K562 (cell line): ENCODE results near the gene EML1. TPM values are rescaled to one million over a fixed set of nuclear protein-coding genes. Genes with fewer than 3 reads are reported as not detected.

Experiments used
- ATAC-seq: fragments of 200-7000 bp; cut with Tn5 transposase; 3 replicates; pipeline ENCODE4 v1.9.1; 2020; ENCODE audit warnings: moderate library complexity
- BruUV-seq: library from RNA; stranded (reverse); fragments of 400-500 nt; replicated peaks from 2 replicates; lab custom pipeline; 2021; lab: Mats Ljungman, UMichigan
- CTCF ChIA-PET: fragments of 300-600 bp; formaldehyde crosslinking; extraction: SDS; loops from one replicate; lab custom pipeline; 2021; ENCODE audit warnings: low intra/inter-chr PET ratio; lab: Yijun Ruan, JAX
- POLR2A ChIA-PET: fragments of 300-600, 350-650 bp; sonication (Branson Sonifier 250); formaldehyde crosslinking; extraction: SDS; loops from one replicate; lab custom pipeline; 2021; ENCODE audit warnings: antibody characterized with exemption, inconsistent platforms; lab: Yijun Ruan, JAX
- DNase-seq, 4 experiments: peaks; one replicate each; pipeline versions ENCODE4 v3.0.0 to v3.0.0-alpha.2; 2011 to 2018; ENCODE audit warnings: low spot score in 3 of 4, mixed read lengths in 3 of 4; ENCODE audit errors: extremely low read depth in 1 of 4
- FAIRE-seq: peaks from 2 replicates; lab custom pipeline; 2011; peaks lifted over from hg19 to GRCh38; lab: Jason Lieb, UNC
- H2AFZ ChIP-seq: 2 replicates; pipeline ENCODE4 v1.6.0; 2011; ENCODE audit warnings: low read depth, low read length, control low read depth, inconsistent platforms
- H3K27ac ChIP-seq: fragments of 200-600 bp; 3 replicates; pipeline ENCODE4 v1.8.0; 2011; ENCODE audit warnings: low read depth, mild to moderate bottlenecking, control low read depth, inconsistent platforms, low read length, moderate library complexity, mixed read lengths; ENCODE audit errors: extremely low read depth
- H3K27me3 ChIP-seq, 2 experiments: fragments of 300-600 bp in 1 of 2; 2 replicates in 1 of 2; 3 replicates in 1 of 2; pipeline versions ENCODE4 v1.6.0 to v1.8.0; 2011; ENCODE audit warnings: inconsistent platforms in 2 of 2, low read length in 2 of 2, mild to moderate bottlenecking in 1 of 2, mixed read lengths in 1 of 2, moderate library complexity in 1 of 2; ENCODE audit not compliant: control insufficient read depth in 2 of 2, insufficient read depth in 2 of 2
- H3K36me3 ChIP-seq: fragments of 300-600 bp; 3 replicates; pipeline ENCODE4 v1.8.0; 2011; ENCODE audit warnings: mild to moderate bottlenecking, low read length, inconsistent platforms; ENCODE audit not compliant: control insufficient read depth, insufficient read depth
- H3K4me1 ChIP-seq, 2 experiments: fragments of 200-600 bp in 1 of 2; replicated peaks in 1 of 2; 2 replicates in 1 of 2; 3 replicates in 1 of 2; pipeline versions ENCODE4 v1.5.1 to v1.8.0; 2011; ENCODE audit warnings: inconsistent platforms in 2 of 2, low read length in 2 of 2, mild to moderate bottlenecking in 1 of 2, mixed read lengths in 1 of 2, moderate library complexity in 1 of 2; ENCODE audit not compliant: control insufficient read depth in 2 of 2, insufficient read depth in 2 of 2
- H3K4me2 ChIP-seq: 2 replicates; pipeline ENCODE4 v1.6.1; 2011; ENCODE audit warnings: low read length, control low read depth, inconsistent platforms, mixed read lengths; ENCODE audit not compliant: insufficient read depth
- H3K4me3 ChIP-seq: fragments of 200-600 bp; sonication (generic), shearing (Covaris generic); 2 replicates; pipeline ENCODE4 v1.5.1; 2016; ENCODE audit warnings: control low read depth, inconsistent platforms
- H3K79me2 ChIP-seq: fragments of 200-600 bp; 3 replicates; pipeline ENCODE4 v1.8.0; 2011; ENCODE audit warnings: low read length, inconsistent platforms; ENCODE audit not compliant: control insufficient read depth, insufficient read depth
- H3K9ac ChIP-seq, 2 experiments: 2 replicates each; pipeline versions ENCODE4 v1.6.0 to v1.6.1; 2011; ENCODE audit warnings: low read depth in 2 of 2, low read length in 2 of 2, control low read depth in 1 of 2, inconsistent platforms in 1 of 2, mild to moderate bottlenecking in 1 of 2, mixed read lengths in 1 of 2; ENCODE audit not compliant: insufficient read depth in 1 of 2
- H3K9me1 ChIP-seq: one replicate; pipeline ENCODE4 v1.6.0; 2011; ENCODE audit warnings: inconsistent platforms, mild to moderate bottlenecking, low read length, moderate library complexity; ENCODE audit not compliant: control insufficient read depth, insufficient read depth
- H3K9me3 ChIP-seq: replicated peaks from 2 replicates; pipeline ENCODE4 v1.5.1; 2011; ENCODE audit warnings: low read depth, low read length, inconsistent platforms; ENCODE audit not compliant: control insufficient read depth, insufficient read depth
- H4K20me1 ChIP-seq: replicated peaks from 2 replicates; pipeline ENCODE4 v1.6.1; 2011; ENCODE audit warnings: low read length, inconsistent platforms, mixed read lengths; ENCODE audit not compliant: control insufficient read depth, insufficient read depth
- POLR2B ChIP-seq: fragments of 450-650 bp; IDR thresholded peaks from 2 replicates; pipeline ENCODE4 v1.6.1; 2018; ENCODE audit warnings: low read depth; ENCODE audit not compliant: partially characterized antibody
- ZNF79 ChIP-seq: fragments of 250-450 bp; sonication (Bioruptor Pico); IDR thresholded peaks from 2 replicates; pipeline ENCODE4 v1.4.0; 2020; ENCODE audit warnings: low read depth, mild to moderate bottlenecking, moderate library complexity
- WGBS: fragments of 100-300 bp; shearing (Covaris generic); methylation state at CpG from one replicate; pipeline ENCODE4 v1.1.6; 2016; ENCODE audit warnings: low coverage, mixed read lengths; ENCODE audit not compliant: insufficient coverage; ENCODE audit errors: missing lambda C conversion rate; 5-methylcytosine and 5-hydroxymethylcytosine counted together
- in situ Hi-C: fragments of 300-500 bp; cut with MboI; formaldehyde crosslinking; loops from 4 replicates; pipeline ENCODE4 v1.15.0; 2018; ENCODE audit warnings: inconsistent platforms, mixed read lengths
- intact Hi-C: fragments of 100-400 bp; cut with micrococcal nuclease; formaldehyde crosslinking; loops from 2 replicates; pipeline ENCODE4 v1.14.2; 2022
- polyA plus RNA-seq, 8 experiments: library from polyadenylated mRNA; depleted of rRNA in 4 of 8; stranded (reverse) in 5 of 8; unstranded in 3 of 8; fragments of >200 nt; fragmentation: Nextera tagmentation in 2 of 8; fragmentation: Illumina TruSeq in 1 of 8; extraction: Ambion mirVana in 2 of 8; extraction: Trizol in 1 of 8; gene quantifications; 2 replicates each; pipeline versions ENCODE4 v1.2.1 to v1.2.3, GENCODE V29; 2011 to 2014; ENCODE audit warnings: inconsistent platforms in 1 of 8, missing spikeins in 1 of 8
- total RNA-seq, 7 experiments: library from RNA; depleted of rRNA in 6 of 7; stranded (reverse); fragments of >200 nt in 6 of 7; fragmentation: Illumina TruSeq in 2 of 7; extraction: Trizol in 2 of 7; gene quantifications; 2 replicates each; pipeline versions ENCODE4 v1.2.1 to v1.2.3, GENCODE V29; 2011 to 2021; ENCODE audit warnings: low replicate concordance in 1 of 7
- TF ChIP-seq, protein P1 (sequence below): fragments of 450-650 bp; IDR thresholded peaks from 2 replicates; pipeline ENCODE4 v1.6.1; 2018; ENCODE audit not compliant: partially characterized antibody

The EML1 gene
- total and polyA plus RNA-seq, 9 of the 15 experiments (the other 6 are each of a cell fraction or from before 2014, with no cell fraction given) = 0.01 to 0.35 (median 0.07) TPM; not detected in 2

GRCh38 chr14:99876406-99876805 lies 83.2 kb downstream of the EML1 start:
- ATAC-seq (no peak), FAIRE-seq (no peak)
- Histone ChIP-seq H3K4me2 (no peak overlapping the region), H3K4me1 (no peaks in the 10 kb centered on the region), H4K20me1 (no peaks in the 10 kb centered on the region), H2AFZ (no peak overlapping the region), H3K9me3 (no peaks in the 10 kb centered on the region), H3K9me1 (no peaks in the 10 kb centered on the region), H3K4me3 (no peak overlapping the region), H3K9ac (no peak overlapping the region), H3K27me3 (peaks cover 14 to 48% of the 10 kb centered on the region in 2 experiments; a peak in 3 of 5 replicates)
- ChIA-PET POLR2A (interaction anchor here (0.6 kb wide), 1 partner anchor 754 kb away, joined by 3 read pairs; no protein-coding TSS in a partner anchor), CTCF (no interaction called here)
- in situ Hi-C loops (loop anchor here (25.0 kb wide), 1 partner anchor 489 kb away; no protein-coding TSS in a partner anchor), intact Hi-C loops (loop anchor here (10.0 kb wide), 1 partner anchor 82 kb away; the partner anchor contains the start of gene EML1)
- WGBS = 2% methylated on average over 7 of the region's 9 CpGs
- TF ChIP-seq POLR2B (no peak), ZNF79 (CRISPR knock-in tag) (no peak)
- TF ChIP-seq, protein P1, sequence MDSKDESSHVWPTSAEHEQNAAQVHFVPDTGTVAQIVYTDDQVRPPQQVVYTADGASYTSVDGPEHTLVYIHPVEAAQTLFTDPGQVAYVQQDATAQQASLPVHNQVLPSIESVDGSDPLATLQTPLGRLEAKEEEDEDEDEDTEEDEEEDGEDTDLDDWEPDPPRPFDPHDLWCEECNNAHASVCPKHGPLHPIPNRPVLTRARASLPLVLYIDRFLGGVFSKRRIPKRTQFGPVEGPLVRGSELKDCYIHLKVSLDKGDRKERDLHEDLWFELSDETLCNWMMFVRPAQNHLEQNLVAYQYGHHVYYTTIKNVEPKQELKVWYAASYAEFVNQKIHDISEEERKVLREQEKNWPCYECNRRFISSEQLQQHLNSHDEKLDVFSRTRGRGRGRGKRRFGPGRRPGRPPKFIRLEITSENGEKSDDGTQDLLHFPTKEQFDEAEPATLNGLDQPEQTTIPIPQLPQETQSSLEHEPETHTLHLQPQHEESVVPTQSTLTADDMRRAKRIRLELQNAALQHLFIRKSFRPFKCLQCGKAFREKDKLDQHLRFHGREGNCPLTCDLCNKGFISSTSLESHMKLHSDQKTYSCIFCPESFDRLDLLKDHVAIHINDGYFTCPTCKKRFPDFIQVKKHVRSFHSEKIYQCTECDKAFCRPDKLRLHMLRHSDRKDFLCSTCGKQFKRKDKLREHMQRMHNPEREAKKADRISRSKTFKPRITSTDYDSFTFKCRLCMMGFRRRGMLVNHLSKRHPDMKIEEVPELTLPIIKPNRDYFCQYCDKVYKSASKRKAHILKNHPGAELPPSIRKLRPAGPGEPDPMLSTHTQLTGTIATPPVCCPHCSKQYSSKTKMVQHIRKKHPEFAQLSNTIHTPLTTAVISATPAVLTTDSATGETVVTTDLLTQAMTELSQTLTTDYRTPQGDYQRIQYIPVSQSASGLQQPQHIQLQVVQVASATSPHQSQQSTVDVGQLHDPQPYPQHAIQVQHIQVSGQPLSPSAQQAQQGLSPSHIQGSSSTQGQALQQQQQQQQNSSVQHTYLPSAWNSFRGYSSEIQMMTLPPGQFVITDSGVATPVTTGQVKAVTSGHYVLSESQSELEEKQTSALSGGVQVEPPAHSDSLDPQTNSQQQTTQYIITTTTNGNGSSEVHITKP = no peak
- TF ChIP-seq, all 486 proteins: peak for 0
- Histone ChIP-seq H3K36me3 (no peaks in the 10 kb centered on the region), H3K27ac (no peak overlapping the region), H3K79me2 (no peaks in the 10 kb centered on the region)
- DNase-seq = no peak
- BruUV-seq = no TSS peak
